ENCODE measurements around the gene PLCG1.

Gene PLCG1

DNA sequence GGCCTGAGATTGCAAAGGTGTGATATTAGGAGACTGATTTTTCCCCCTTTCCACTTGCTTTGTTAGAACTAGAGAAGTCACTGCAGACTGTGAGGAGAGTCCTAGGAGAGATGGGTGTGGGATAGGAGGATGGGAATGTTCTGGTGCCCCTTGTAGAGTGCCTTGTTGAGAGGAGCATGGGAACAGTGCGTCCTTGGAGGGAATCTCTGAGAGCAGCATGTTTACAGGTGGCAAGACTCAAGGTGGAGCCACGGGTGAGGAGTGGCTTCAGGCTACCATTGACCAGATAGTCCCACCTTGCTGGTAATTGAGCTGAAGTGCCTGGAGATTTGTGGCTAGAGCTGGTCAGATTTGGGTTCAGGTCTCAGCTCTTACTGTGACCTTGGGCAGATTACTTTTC is 6.0 kb downstream of the PLCG1 start:
- DNase-seq = no peak

DNA sequence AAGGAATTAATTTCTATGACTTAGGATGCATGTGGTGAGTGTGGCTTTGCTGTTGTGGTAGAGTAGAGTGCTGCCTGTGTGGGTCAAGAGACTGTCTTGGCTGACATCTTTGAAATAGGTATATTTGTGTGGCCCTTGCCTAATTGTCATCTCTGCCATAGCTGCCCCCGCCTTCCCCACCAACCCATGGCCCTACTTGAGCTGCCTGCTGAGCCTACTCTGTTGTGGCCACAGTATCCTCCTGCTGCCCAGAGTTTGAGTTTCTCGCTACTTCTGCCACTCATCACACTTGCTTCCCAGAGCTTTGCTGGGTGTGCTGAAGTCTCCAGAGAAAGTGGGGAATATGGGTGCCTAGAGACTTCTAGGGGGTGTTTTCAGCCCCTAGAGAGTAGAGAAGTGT is 8.0 kb downstream of the PLCG1 start:
- DNase-seq = no peak

DNA sequence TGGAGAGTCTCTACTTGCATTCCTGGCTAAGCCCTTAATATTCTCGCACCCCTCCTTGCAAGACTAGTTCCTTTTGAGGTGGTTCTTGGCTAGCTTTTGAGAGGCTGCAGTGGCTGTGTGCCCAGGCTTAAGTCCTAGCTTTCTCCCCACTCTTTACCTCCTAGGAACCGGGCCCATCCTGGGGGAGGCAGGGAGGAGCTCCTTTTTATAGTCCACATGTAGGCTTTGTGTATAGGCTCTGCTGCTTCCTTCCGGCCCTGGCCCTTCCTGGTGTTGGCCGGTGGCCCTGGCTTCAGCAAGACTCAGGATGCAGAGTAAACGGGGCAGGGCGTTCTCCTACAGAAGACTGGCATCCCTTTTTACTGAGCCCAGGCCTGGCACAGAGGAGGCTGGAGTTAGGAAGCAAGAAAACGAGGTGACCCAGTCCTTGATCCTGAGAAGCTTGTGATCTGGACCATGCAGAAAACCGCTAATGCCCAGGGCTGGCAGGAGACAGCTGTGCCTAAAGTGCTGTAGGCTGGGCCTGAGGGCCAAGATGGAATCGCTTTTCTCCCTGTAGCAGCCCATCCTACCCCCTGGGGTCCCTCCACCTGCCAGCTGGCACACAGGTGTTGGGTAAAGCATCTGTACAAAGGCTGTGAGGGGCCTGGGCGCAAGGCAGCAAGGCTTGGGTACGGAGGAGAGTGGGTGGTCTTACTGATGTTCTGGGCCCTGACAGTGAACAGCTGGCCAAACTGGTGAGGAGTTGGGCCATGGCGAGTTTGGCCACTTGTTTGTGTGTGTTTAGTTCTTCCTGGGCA is 8.7 kb downstream of the PLCG1 start:
- DNase-seq = no peak

DNA sequence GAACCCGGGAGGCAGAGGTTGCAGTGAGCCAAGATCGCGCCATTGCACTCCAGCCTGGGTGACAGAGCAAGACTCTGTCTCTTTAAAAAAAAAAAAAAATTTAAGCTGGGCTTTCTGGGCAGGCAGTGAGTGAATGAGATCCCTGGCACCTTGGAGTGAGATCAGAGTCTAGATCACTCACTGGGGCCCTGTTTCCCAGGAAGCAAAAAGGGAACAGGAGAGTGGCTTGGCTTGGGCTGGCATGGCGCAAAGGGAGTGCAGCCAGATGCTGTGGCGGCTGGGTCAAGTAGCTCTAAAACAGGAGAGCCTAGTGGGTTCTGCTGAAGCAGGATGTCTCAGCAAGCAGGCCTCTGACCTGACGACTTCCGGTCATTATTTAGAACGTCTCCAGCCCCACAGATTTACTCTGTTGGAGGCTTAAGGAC is 10.4 kb downstream of the PLCG1 start:
- DNase-seq = no peak

DNA sequence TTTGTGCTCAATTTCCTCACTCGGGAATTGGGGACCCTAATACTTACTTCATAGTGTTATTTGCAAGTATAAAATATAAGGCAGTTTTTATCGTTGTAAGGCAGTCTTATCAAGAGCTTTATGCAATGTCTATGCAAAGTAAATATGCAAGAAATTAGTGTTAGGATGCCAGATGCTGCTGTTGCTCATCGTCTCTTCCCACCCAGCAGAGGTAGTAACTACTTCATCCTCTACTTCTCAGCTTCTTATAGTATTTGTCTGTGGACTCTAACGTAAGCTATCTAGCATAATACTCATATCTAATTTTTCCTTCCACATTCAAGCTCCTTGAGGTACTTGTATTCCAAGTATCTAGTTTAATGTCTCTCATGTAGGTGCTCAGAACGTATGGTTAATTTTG is 11.6 kb downstream of the PLCG1 start:
- no peak for DNase-seq

DNA sequence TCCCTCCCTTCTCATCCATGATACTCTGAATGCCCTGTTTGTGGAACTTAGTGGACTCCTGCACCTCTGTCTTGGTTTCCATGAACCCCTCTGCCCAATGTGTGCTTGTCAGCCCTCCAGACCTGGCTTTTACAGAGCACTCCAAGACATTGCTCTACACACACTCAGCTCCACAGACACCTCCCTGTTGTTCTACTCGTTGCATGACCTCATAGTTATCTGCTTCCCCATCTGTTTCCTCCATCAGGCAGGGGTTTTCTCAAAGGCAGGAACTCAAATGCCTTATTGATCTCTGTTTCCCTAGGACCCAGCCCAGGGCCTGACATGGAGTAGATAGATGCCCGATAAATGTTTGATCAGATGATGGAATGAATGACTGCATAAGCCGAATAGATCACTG is 13.3 kb downstream of the PLCG1 start:
- peak; percentile 47 for DNase-seq

DNA sequence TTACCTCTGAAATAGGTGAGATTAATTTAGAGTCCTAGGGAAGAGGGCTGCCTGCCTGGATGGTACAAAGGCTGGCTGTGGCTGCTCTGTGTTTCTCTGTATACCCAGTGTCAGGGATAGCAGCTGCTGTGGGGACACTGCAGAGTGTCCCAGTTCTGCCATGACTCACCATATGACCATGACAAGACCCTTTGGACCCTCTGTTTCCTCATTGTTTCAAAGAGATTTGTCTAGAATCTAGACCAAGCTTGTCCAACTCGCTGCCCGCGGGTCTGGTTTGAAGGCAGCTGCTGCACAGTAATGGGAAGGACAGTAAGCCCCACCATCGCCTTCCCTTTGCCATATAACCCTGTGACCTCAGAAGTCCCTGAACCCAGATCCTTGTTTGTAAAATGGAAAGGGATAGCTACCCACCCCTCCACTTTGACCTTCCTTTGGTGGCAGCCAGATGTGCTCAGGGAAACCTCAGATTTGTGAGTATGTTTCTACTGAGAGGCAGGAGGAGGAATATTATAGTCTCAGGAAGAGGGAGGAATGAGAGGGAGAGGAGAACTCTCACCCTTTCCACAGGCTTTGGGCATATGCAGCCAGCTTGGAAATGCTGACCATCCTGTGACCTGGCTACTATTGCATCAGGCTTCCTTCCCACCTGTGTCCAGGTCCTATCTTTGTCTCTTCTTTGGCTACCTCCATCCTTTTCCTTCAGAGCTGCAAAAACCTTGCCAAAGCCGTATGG is 14.0 kb downstream of the PLCG1 start:
- no peak for DNase-seq

DNA sequence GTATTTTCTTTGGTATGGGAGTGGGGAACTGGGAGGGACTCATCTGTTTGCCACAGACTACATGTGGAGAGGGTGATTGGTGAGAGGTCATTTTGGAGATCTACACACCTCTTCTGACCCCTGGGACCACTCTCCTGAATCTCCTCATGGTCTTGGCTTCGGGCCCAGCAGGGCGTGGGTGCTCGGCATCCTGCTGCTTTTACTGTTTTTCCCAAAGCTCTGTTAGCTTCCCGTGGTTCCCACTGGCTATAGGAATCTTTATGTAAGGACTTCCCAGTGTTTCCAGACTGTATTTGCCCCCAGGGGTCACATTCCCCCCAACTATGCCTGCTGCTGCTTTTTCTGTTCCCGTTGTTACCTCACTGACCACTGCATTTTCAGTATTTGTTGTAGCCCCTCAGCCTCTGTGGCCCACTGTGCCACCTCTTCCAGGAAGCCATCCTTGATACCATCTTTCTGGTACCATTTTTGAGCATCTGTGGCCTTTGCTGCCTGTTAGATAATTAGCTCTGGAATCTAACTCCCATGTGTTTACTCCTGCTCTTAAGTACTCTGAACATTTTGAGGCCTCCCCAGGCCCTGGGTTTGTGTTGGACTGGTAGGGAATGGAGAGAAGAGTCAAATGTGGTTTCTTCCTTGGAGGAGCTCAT is 14.9 kb downstream of the PLCG1 start:
- DNase-seq = no peak

DNA sequence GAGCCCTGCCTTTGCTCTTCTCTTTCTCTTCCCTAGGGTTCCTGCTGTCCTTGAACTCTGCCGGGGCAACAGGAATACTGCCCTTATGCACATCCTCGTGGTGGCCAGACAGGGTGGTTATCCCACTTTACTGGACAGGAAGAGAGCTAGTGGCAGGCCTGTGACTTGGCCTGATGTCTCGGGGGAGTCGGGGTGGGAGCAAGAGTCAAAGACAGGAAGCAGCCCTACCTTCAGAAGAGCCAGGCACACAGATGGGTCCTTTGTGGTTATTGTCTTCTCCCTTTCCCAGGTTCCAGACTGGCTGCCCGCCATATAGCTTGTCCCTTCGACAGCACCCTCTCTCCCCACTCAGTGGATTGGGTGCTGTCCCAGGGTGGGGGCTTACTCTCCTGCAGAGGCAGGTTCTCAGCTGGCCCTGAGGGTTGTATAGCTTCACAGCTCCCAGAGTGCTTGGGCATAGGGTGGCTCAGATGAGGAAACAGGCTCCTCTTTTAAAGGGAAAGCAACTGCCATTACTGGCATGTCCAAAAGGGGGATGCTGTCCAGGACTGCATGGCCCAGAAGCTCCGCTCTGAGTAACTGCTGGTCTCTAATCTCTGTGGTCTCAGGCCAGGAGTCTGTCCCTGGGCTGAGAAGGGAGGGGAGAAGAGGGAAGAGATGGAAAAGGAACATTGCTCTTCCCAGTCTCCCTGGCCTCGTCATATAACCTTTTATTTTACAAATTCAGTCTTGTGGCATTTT is 17.3 kb downstream of the PLCG1 start:
- DNase-seq = no peak

DNA sequence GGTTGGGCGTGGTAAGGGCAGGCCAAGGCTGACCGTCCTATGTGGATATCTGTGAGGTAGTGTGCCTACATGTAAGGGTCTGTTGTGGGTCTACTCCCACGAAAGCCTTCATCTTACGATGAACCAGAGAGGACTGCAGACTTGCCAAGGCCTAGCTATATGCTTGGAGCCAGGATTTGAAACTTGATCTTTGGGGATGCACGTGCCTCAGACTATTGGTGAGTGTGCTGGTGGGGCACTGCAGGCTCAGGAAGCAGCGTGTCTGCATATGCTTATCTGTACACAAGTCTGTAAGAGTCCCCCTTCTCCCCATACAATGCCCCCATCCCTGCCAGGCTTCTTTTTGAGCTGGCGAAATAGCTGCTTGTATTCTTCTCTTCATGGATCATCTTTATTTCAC is 17.9 kb downstream of the PLCG1 start:
- no peak for DNase-seq

DNA sequence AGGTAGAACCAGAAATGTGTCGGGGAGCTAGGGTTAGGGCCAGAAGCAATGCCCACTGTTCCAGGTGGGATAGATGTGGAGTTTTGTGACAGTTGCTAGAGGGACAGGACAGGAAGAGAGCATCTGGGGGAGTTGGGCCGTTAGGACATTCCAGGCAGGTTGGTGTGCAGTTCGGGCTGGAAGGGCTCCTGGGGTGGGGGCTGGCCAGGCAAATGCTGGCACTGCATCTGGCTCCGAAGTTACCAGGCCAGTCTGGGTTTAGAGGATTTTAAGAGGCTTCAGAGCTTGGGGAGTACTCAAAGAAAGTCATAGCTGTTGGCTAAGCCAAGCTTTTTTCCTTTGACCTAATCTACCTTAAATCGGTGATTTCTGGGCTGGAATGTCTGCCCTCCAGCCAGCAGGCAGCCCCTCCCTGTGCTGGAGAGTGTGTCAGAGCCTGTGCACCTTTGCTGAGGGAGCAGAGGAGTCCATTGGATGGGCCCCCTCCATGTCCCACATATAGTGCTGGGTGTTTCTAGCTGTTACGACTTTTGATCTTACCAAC is 20.8 kb downstream of the PLCG1 start:
- DNase-seq = no peak

DNA sequence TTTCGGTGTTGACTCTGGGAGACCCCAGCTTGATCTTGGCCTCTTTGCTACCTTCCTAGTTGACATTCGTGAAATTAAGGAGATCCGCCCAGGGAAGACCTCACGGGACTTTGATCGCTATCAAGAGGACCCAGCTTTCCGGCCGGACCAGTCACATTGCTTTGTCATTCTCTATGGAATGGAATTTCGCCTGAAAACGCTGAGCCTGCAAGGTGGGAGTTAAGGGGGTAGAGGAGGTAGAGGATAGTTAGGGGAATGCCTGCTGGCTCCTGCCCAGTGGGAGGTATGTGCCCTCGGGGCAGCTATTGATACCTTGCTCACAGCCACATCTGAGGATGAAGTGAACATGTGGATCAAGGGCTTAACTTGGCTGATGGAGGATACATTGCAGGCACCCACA is 22.2 kb downstream of the PLCG1 start:
- no peak for DNase-seq

DNA sequence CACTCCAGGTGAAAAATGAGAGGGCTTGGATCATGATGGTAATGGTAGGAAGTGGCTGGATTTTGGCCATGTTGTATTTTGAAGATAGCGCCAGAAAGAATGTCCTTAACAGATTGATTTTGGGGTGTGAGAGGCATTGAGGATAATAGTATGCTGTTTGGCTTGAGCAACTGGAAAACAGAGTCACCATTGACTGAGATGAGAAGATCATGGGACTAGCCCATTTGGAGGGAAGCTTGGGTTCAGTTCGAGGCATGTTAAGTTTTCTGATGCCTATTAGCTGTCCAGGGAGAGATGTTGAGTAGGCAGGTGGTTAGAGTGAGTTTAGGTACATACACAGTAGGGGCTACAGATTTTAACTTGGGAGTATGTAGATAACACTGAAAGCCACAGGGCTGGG is 23.3 kb downstream of the PLCG1 start:
- DNase-seq = no peak

DNA sequence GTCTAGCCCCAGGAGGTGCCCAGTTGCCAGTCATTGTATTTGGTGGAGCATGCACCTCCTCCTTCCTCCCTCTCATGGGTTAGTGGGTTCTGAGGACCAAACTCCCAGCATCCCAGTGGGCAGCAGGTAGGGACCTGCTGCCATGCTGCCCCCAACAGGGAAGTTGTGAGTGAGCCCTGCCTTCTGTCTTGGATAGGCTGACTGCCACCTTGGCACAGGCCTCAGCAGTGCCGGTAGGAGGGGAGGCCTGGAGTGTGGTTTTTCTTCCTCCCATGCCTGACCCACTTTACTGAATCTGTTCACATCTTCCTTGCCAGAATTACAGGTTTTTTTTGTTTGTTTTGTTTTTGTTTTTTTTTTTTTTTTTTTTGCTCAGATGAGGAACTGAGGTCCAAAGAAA is 24.5 kb downstream of the PLCG1 start:
- DNase-seq = no peak

DNA sequence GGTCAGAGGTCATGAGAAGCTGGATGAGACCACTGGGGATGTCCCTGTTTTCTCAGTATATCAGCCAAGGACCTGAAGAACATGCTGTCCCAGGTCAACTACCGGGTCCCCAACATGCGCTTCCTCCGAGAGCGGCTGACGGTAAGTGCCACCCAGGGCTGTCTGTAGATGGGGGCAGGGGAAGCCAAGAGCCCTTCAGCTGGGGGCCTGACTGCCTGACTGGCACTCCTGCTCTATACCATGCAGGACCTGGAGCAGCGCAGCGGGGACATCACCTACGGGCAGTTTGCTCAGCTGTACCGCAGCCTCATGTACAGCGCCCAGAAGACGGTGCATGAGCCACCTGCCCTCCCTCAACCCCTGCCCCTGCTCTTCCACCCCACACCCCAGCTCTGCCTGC is 25.1 kb downstream of the PLCG1 start:
- no peak for DNase-seq

DNA sequence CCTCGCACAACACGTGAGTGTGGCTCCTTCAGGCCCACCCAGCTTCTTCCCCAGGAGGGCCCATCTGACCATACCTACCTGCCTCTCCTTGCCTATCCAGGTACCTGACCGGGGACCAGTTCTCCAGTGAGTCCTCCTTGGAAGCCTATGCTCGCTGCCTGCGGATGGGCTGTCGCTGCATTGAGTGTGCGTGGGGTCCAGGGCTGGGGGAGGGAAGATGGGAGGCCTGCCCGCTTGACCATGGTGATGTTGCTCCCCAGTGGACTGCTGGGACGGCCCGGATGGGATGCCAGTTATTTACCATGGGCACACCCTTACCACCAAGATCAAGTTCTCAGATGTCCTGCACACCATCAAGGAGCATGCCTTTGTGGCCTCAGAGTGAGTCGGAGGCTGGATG is 26.5 kb downstream of the PLCG1 start:
- DNase-seq = no peak

DNA sequence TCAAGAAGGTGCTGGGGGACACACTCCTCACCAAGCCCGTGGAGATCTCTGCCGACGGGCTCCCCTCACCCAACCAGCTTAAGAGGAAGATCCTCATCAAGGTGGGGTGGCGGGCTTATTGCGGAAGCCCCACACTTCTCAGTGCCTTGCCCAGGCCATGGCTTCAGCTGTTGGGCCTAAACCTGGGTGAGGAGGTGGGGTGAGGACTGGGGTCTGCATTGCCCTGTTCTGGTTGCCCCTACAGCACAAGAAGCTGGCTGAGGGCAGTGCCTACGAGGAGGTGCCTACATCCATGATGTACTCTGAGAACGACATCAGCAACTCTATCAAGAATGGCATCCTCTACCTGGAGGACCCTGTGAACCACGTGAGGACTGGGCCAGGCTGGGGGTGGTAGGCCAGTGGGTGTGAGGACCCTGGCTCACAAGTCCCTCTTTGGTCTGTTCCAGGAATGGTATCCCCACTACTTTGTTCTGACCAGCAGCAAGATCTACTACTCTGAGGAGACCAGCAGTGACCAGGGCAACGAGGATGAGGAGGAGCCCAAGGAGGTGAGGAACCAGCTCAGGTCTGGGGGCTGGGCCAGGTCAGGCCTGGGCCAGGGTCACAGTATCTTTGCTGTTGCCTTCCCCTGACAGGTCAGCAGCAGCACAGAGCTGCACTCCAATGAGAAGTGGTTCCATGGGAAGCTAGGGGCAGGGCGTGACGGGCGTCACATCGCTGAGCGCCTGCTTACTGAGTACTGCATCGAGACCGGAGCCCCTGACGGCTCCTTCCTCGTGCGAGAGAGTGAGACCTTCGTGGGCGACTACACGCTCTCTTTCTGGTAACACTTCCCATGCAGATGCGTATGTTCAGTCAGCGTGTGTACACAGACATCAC is 27.9 kb downstream of the PLCG1 start:
- no peak for DNase-seq

DNA sequence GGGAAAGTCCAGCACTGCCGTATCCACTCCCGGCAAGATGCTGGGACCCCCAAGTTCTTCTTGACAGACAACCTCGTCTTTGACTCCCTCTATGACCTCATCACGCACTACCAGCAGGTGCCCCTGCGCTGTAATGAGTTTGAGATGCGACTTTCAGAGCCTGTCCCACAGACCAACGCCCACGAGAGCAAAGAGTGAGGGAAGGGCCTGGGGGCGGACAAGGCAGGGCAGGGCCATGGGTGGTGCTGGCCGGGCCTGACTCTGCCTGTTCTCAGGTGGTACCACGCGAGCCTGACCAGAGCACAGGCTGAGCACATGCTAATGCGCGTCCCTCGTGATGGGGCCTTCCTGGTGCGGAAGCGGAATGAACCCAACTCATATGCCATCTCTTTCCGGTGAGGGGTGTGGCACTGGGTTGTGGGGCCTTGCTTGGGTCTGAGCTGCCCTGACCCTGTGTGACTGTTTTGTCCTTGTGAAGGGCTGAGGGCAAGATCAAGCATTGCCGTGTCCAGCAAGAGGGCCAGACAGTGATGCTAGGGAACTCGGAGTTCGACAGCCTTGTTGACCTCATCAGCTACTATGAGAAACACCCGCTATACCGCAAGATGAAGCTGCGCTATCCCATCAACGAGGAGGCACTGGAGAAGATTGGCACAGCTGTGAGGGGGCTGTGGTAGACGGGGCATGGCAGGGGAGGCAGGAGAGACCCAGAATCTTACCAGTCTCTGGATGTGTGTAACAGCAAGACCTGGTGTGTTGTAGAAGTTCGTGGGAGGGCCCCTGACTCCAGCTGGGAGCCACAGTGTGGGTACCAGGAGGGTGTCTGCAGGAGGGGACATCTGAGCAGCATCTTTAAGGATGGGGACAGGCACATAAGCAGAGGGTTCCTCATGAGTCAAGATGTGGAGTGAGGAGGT is 29.1 kb downstream of the PLCG1 start:
- no peak for DNase-seq

DNA sequence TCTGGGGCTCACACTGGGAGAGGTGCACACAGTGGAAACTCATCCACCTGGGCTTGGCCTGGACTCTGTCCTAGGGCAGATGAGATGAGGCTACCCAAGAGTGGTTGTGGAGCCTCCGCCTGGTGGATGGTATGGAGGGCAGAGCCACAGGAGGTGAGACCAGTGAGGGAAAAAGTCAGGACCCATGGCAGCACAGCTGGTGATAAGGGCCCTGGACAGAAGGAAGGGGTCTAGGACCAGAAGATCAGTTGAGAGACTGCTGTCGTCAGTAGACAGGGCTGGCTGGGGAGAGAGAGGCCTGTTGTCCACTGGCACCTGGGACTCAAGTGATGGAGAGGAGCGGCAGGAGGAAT is 29.8 kb downstream of the PLCG1 start:
- no peak for DNase-seq

DNA sequence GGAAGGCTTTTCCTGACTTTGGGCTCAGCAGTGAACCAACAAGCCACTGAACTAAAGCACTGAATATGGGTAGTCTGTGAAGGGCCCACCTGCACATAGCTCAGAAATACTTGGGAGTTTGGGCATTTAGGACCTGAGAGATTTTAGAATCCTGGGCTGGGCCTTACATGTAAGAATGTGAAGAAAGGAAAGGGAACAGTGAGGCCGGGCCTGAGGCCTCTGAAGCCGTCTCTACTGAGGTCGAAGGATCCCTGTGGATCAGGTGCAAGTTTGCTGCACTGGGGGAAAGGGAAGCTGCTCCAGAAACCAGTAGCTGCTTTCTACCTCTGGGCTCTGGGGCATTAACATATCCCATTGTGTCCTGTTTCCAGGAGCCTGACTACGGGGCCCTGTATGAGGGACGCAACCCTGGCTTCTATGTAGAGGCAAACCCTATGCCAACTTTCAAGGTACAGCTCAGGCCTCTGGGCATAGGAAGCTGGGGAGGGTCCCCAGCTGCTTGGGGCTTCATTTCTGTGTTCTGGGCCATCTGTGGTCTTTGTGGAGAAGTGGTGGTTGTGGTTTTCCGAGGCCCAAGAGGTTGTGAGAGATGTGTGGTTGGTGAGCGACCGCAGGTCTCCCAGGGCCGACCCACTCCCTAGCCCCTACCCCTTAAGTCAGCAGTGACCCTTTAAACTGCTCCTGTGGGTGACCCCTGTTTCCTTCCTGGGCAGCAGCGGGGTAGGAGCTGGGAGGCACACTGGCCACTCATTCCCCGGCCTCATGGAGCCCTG is 30.3 kb downstream of the PLCG1 start:
- DNase-seq = no peak

All from CD4-positive, alpha-beta T cell treated with Interleukin-4 for 4 hours (primary cell).